A673 (cell line): ENCODE results near the gene UQCRC1. TPM values are rescaled to one million over a fixed set of nuclear protein-coding genes. Genes with fewer than 3 reads are reported as not detected.

Experiments
- BruUV-seq: library from RNA; stranded (reverse); fragments of 400-500 nt; replicated peaks from 2 replicates; lab custom pipeline; 2021; lab: Mats Ljungman, UMichigan
- CTCF ChIA-PET: fragments of 300-600 bp; sonication (Branson Sonifier 250); formaldehyde crosslinking; loops from one replicate; lab custom pipeline; 2022; ENCODE audit warnings: antibody characterized with exemption; lab: Charles Lee
- POLR2A ChIA-PET: fragments of 300-600 bp; sonication (Branson Sonifier 250); formaldehyde crosslinking; loops from one replicate; lab custom pipeline; 2022; ENCODE audit warnings: antibody characterized with exemption; ENCODE audit not compliant: low non-redundant PET; lab: Charles Lee
- DNase-seq: peaks from one replicate; pipeline ENCODE4 v3.0.0-alpha.2; 2015; ENCODE audit warnings: low spot score
- H3K27ac ChIP-seq: fragments of 200-600 bp; sonication (generic); 2 replicates; pipeline ENCODE4 v1.5.1; 2016; ENCODE audit warnings: mixed run types, low read depth, mild to moderate bottlenecking, mixed read lengths, antibody characterized with exemption, low read length; ENCODE audit not compliant: poor library complexity, severe bottlenecking
- H3K27me3 ChIP-seq: fragments of 200-600 bp; sonication (generic); replicated peaks from 2 replicates; pipeline ENCODE4 v1.6.1; 2017; ENCODE audit warnings: mixed run types, low read depth, mild to moderate bottlenecking, mixed read lengths, antibody characterized with exemption, low read length; ENCODE audit not compliant: insufficient read depth, poor library complexity
- H3K36me3 ChIP-seq: fragments of 200-600 bp; sonication (generic); 2 replicates; pipeline ENCODE4 v1.6.1; 2016; ENCODE audit warnings: mixed run types, mild to moderate bottlenecking, mixed read lengths, antibody characterized with exemption, low read length; ENCODE audit not compliant: insufficient read depth, poor library complexity, severe bottlenecking
- H3K4me1 ChIP-seq: fragments of 200-600 bp; sonication (generic); 2 replicates; pipeline ENCODE4 v1.6.1; 2017; ENCODE audit warnings: mixed run types, mild to moderate bottlenecking, mixed read lengths, antibody characterized with exemption, low read length; ENCODE audit not compliant: insufficient read depth, poor library complexity, severe bottlenecking
- H3K4me3 ChIP-seq: fragments of 200-600 bp; sonication (generic); 2 replicates; pipeline ENCODE4 v1.5.1; 2016; ENCODE audit warnings: low read depth, mixed run types, mild to moderate bottlenecking, mixed read lengths, low read length; ENCODE audit not compliant: poor library complexity, severe bottlenecking
- H3K9me3 ChIP-seq: fragments of 200-600 bp; sonication (generic); 2 replicates; pipeline ENCODE4 v1.6.1; 2016; ENCODE audit warnings: mixed run types, low read depth, mild to moderate bottlenecking, mixed read lengths, antibody characterized with exemption, low read length; ENCODE audit not compliant: poor library complexity, severe bottlenecking
- CTCF ChIP-seq: fragments of 300-800, 200-600 bp; sonication (generic); conservative IDR thresholded peaks from 2 replicates; pipeline ENCODE4 v1.5.1; 2017; ENCODE audit warnings: low read depth, mild to moderate bottlenecking, antibody characterized with exemption, low read length, moderate library complexity, mixed read lengths
- EZH2 ChIP-seq: fragments of 200-600 bp; sonication (generic); IDR thresholded peaks from 2 replicates; pipeline ENCODE4 v1.6.1; 2017; ENCODE audit warnings: borderline replicate concordance, low read depth, mild to moderate bottlenecking, mixed read lengths, antibody characterized with exemption, low read length; ENCODE audit not compliant: poor library complexity, severe bottlenecking
- intact Hi-C: fragments of 100-400 bp; cut with micrococcal nuclease; formaldehyde crosslinking; loops from one replicate; pipeline ENCODE4 v1.10.0; 2022; ENCODE audit not compliant: unreplicated experiment
- total RNA-seq: library from RNA; stranded (reverse); gene quantifications from 2 replicates; pipeline ENCODE4 v1.2.3, GENCODE V29; 2021

UQCRC1 gene
- total RNA-seq, 1 experiment from 2014 or later = 189 TPM

GRCh38 chr3:48630833-48631232 lies 21.4 kb upstream of the UQCRC1 start:
- Histone ChIP-seq H3K27ac (no peak overlapping the region), H3K4me1 (no peaks in the 10 kb centered on the region), H3K27me3 (no peaks in the 10 kb centered on the region), H3K9me3 (no peaks in the 10 kb centered on the region), H3K4me3 (no peak overlapping the region), H3K36me3 (no peaks in the 10 kb centered on the region)
- DNase-seq = no peak
- ChIA-PET POLR2A (no interaction called here), CTCF (no interaction called here)
- intact Hi-C loops = no loop called here
- BruUV-seq = no TSS peak
- TF ChIP-seq CTCF (no peak), EZH2 (no peak)

GRCh38 chr3:48630407-48630806 lies 21.0 kb upstream of the UQCRC1 start:
- no peak for DNase-seq
- no peaks in the 10 kb centered on the region for H3K27me3 ChIP-seq
- H3K36me3 ChIP-seq = no peaks in the 10 kb centered on the region
- intact Hi-C loops = no loop called here
- no peaks in the 10 kb centered on the region for H3K4me1 ChIP-seq
- no TSS peak for BruUV-seq
- H3K9me3 ChIP-seq = no peaks in the 10 kb centered on the region
- ChIA-PET CTCF (no interaction called here), POLR2A (no interaction called here)
- no peak overlapping the region for H3K27ac ChIP-seq
- no peak overlapping the region for H3K4me3 ChIP-seq
- TF ChIP-seq EZH2 (no peak), CTCF (no peak)

- ChIA-PET POLR2A (no interaction called here), CTCF (no interaction called here)
- Histone ChIP-seq H3K9me3 (no peaks in the 10 kb centered on the region), H3K36me3 (no peaks in the 10 kb centered on the region), H3K27me3 (no peaks in the 10 kb centered on the region), H3K4me1 (no peaks in the 10 kb centered on the region), H3K27ac (no peak overlapping the region), H3K4me3 (no peak overlapping the region)
- no peak for DNase-seq
- intact Hi-C loops = no loop called here
- BruUV-seq = no TSS peak
- TF ChIP-seq EZH2 (no peak), CTCF (no peak)
Measured at GRCh38 chr3:48629894-48630293, 20.4 kb upstream of the UQCRC1 start.
